RWPE2 (cell line): ENCODE results near the gene C19orf81.

Experiments
- ATAC-seq: fragments of 200-7000 bp; cut with Tn5 transposase; 3 replicates; pipeline ENCODE4 v1.9.1; 2021; ENCODE audit warnings: low read depth
- DNase-seq: peaks from one replicate; pipeline ENCODE4 v3.0.0-alpha.2; 2020; ENCODE audit warnings: low spot score
- H3K27ac ChIP-seq: fragments of 450-650 bp; 2 replicates; pipeline ENCODE4 v1.5.1; 2017; ENCODE audit warnings: mild to moderate bottlenecking; ENCODE audit not compliant: poor library complexity, severe bottlenecking
- H3K27me3 ChIP-seq: fragments of 250-450 bp; sonication (Bioruptor Pico); 2 replicates; pipeline ENCODE4 v1.5.1; 2021; ENCODE audit warnings: mild to moderate bottlenecking, moderate library complexity; ENCODE audit not compliant: insufficient read depth, poor library complexity, severe bottlenecking
- H3K36me3 ChIP-seq: fragments of 250-450 bp; sonication (Bioruptor Pico); 2 replicates; pipeline ENCODE4 v1.5.1; 2020; ENCODE audit warnings: low read depth, mild to moderate bottlenecking, moderate library complexity
- H3K4me1 ChIP-seq: fragments of 250-450 bp; sonication (Bioruptor Pico); 2 replicates; pipeline ENCODE4 v1.5.1; 2021; ENCODE audit warnings: mild to moderate bottlenecking, moderate library complexity; ENCODE audit not compliant: insufficient read depth, poor library complexity, severe bottlenecking
- H3K4me3 ChIP-seq: fragments of 250-450 bp; sonication (Bioruptor Pico); 2 replicates; pipeline ENCODE4 v1.5.1; 2021; ENCODE audit warnings: mild to moderate bottlenecking, moderate library complexity; ENCODE audit not compliant: severe bottlenecking
- H3K9me3 ChIP-seq: fragments of 250-450 bp; sonication (Bioruptor Pico); 2 replicates; pipeline ENCODE4 v1.5.1; 2021; ENCODE audit warnings: mild to moderate bottlenecking, moderate library complexity; ENCODE audit not compliant: severe bottlenecking
- CTCF ChIP-seq: fragments of 450-650 bp; IDR thresholded peaks from one replicate; pipeline ENCODE4 v1.5.1; 2017; ENCODE audit warnings: mild to moderate bottlenecking, moderate library complexity; ENCODE audit not compliant: poor library complexity, severe bottlenecking

C19orf81 gene

GRCh38 chr19:50666346-50667176, 17.3 kb downstream of the C19orf81 start:
- H3K27me3 ChIP-seq: peaks cover 68% of the 10 kb centered on the region
- ATAC-seq (no peak), DNase-seq (no peak)
- peaks cover 3% of the 10 kb centered on the region for H3K9me3 ChIP-seq
- no peak overlapping the region for H3K4me3 ChIP-seq
- H3K27ac ChIP-seq: no peak overlapping the region
- TF ChIP-seq CTCF: no peak
- no peaks in the 10 kb centered on the region for H3K4me1 ChIP-seq
- H3K36me3 ChIP-seq: no peaks in the 10 kb centered on the region

GRCh38 chr19:50667177-50667758, 18.0 kb downstream of the C19orf81 start:
- DNase-seq (no peak), ATAC-seq (no peak)
- Histone ChIP-seq H3K36me3 (no peaks in the 10 kb centered on the region), H3K4me3 (no peak overlapping the region), H3K9me3 (peaks cover 3% of the 10 kb centered on the region), H3K27ac (no peak overlapping the region), H3K27me3 (peaks cover 68% of the 10 kb centered on the region), H3K4me1 (no peaks in the 10 kb centered on the region)
- TF ChIP-seq CTCF: no peak

- no peaks in the 10 kb centered on the region for H3K36me3 ChIP-seq
- no peaks in the 10 kb centered on the region for H3K4me1 ChIP-seq
- H3K27me3 ChIP-seq: peaks cover 68% of the 10 kb centered on the region
- no peak for ATAC-seq
- no peak overlapping the region for H3K4me3 ChIP-seq
- DNase-seq: no peak
- peaks cover 3% of the 10 kb centered on the region for H3K9me3 ChIP-seq
- H3K27ac ChIP-seq: no peak overlapping the region
- no peak for TF ChIP-seq CTCF
Measured at GRCh38 chr19:50667759-50668231, 18.6 kb downstream of the C19orf81 start.

- ATAC-seq: no peak
- H3K36me3 ChIP-seq: no peaks in the 10 kb centered on the region
Measured at GRCh38 chr19:50668416-50668815, 19.2 kb downstream of the C19orf81 start.

More at GRCh38 chr19:50668416-50668815, 19.2 kb downstream of the C19orf81 start:
- no peak for DNase-seq
- no peak for TF ChIP-seq CTCF
- no peaks in the 10 kb centered on the region for H3K4me1 ChIP-seq
- peaks cover 71% of the 10 kb centered on the region for H3K27me3 ChIP-seq
- no peak overlapping the region for H3K27ac ChIP-seq
- no peak overlapping the region for H3K4me3 ChIP-seq
- peaks cover 3% of the 10 kb centered on the region for H3K9me3 ChIP-seq
